ENCODE measurements around the gene WSB2. TPM values are rescaled to one million over a fixed set of nuclear protein-coding genes. Genes with fewer than 3 reads are reported as not detected.

The WSB2 gene
- polyA plus RNA-seq, 1 donor (not counting 4 experiments of a cell fraction or from before 2014, with no cell fraction given) = 84.0 TPM

DNA sequence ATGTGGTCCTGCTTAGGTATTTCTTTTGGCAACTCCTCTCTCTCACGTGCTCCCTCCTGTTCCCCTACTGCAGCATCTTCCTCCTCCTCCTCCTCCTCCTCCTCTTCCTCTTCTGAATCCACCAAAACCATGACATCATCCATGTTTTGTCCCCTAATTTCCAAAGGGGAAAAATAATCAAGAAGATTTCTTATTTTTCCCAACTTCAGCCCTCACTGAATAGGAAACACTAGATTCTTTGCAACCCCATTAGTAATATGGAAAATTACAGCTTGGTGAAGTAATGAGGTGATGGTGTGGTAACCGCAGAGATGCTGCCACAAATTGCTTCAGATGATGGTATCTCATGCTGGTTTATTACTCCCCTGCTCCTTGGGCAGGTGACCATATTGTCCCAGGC lies 7.5 kb upstream of the WSB2 start:
- no peak for FAIRE-seq

GRCh38 chr12:118065380-118065779 lies 4.4 kb upstream of the WSB2 start:
- Histone ChIP-seq H3K36me3 (ENCODE audit: control insufficient read depth in 2 of 2, extremely low read depth in 1 of 2, insufficient read depth in 2 of 2, low read length in 2 of 2) (peaks cover 0 to 3% of the 10 kb centered on the region in 2 experiments), H3K27me3 (ENCODE audit: control insufficient read depth, extremely low read depth, insufficient read depth, low read length) (no peaks in the 10 kb centered on the region), H3K4me2 (ENCODE audit: control insufficient read depth, extremely low read depth, insufficient read depth, low read depth, low read length) (no peak overlapping the region), H3K27ac (ENCODE audit: control insufficient read depth, insufficient read depth, low read length) (no peak overlapping the region), H4K20me1 (ENCODE audit: control insufficient read depth, extremely low read depth, insufficient read depth, low read length) (no peaks in the 10 kb centered on the region), H2AFZ (ENCODE audit: control insufficient read depth, low read length) (no peak overlapping the region), H3K79me2 (ENCODE audit: control insufficient read depth, insufficient read depth, low read length) (peaks cover 5% of the 10 kb centered on the region), H3K9me1 (ENCODE audit: control insufficient read depth, extremely low read depth, insufficient read depth, low read length) (no peaks in the 10 kb centered on the region), H3K4me3 (ENCODE audit: control insufficient read depth in 2 of 3, extremely low read depth in 1 of 3, insufficient read depth in 2 of 3, low read depth in 1 of 3, low read length in 3 of 3) (no peak overlapping the region), H3K4me1 (ENCODE audit: control insufficient read depth, extremely low read depth, insufficient read depth, low read length) (peaks cover 9% of the 10 kb centered on the region), H3K9me3 (ENCODE audit: control insufficient read depth, low read depth, low read length) (no peaks in the 10 kb centered on the region), H3K9ac (ENCODE audit: control insufficient read depth, extremely low read depth, insufficient read depth, low read length) (no peak overlapping the region)
- DNase-seq (ENCODE audit: low read depth, low spot score) = no peak
- TF ChIP-seq CTCF (optimal IDR thresholded peaks at IDR 0.05 in 1 of 3, IDR thresholded peaks at IDR 0.05 in 1 of 3, conservative IDR thresholded peaks at IDR 0.05 in 1 of 3; ENCODE audit: extremely low read depth in 1 of 3, insufficient read depth in 2 of 3, low read length in 3 of 3) = no peak
- TF ChIP-seq EZH2 (IDR thresholded peaks at IDR 0.05; ENCODE audit: low read length) = no peak
- dilution Hi-C loops (cut with MboI; ENCODE audit: extremely low pct_ligation_motif_present, low sequenced_read_pairs) = no loop called here
- FAIRE-seq = no peak

More for the DNA sequence above, 7.5 kb upstream of the WSB2 start:
- no peaks in the 10 kb centered on the region for H3K4me1 ChIP-seq (ENCODE audit: control insufficient read depth, extremely low read depth, insufficient read depth, low read length)
- no peaks in the 10 kb centered on the region for H3K27me3 ChIP-seq (ENCODE audit: control insufficient read depth, extremely low read depth, insufficient read depth, low read length)
- H3K4me3 ChIP-seq (ENCODE audit: control insufficient read depth in 2 of 3, extremely low read depth in 1 of 3, insufficient read depth in 2 of 3, low read depth in 1 of 3, low read length in 3 of 3) = no peak overlapping the region
- H3K9ac ChIP-seq (ENCODE audit: control insufficient read depth, extremely low read depth, insufficient read depth, low read length) = no peak overlapping the region
- peaks cover 0 to 11% of the 10 kb centered on the region in 2 experiments for H3K36me3 ChIP-seq (ENCODE audit: control insufficient read depth in 2 of 2, extremely low read depth in 1 of 2, insufficient read depth in 2 of 2, low read length in 2 of 2)
- DNase-seq (ENCODE audit: low read depth, low spot score) = no peak
- TF ChIP-seq CTCF (optimal IDR thresholded peaks at IDR 0.05 in 1 of 3, IDR thresholded peaks at IDR 0.05 in 1 of 3, conservative IDR thresholded peaks at IDR 0.05 in 1 of 3; ENCODE audit: extremely low read depth in 1 of 3, insufficient read depth in 2 of 3, low read length in 3 of 3) (no peak), EZH2 (IDR thresholded peaks at IDR 0.05; ENCODE audit: low read length) (no peak)
- H2AFZ ChIP-seq (ENCODE audit: control insufficient read depth, low read length) = no peak overlapping the region
- H4K20me1 ChIP-seq (ENCODE audit: control insufficient read depth, extremely low read depth, insufficient read depth, low read length) = no peaks in the 10 kb centered on the region
- H3K4me2 ChIP-seq (ENCODE audit: control insufficient read depth, extremely low read depth, insufficient read depth, low read depth, low read length) = no peak overlapping the region
- H3K9me1 ChIP-seq (ENCODE audit: control insufficient read depth, extremely low read depth, insufficient read depth, low read length) = no peaks in the 10 kb centered on the region
- no peaks in the 10 kb centered on the region for H3K79me2 ChIP-seq (ENCODE audit: control insufficient read depth, insufficient read depth, low read length)
- dilution Hi-C loops (cut with MboI; ENCODE audit: extremely low pct_ligation_motif_present, low sequenced_read_pairs) = no loop called here
- no peaks in the 10 kb centered on the region for H3K9me3 ChIP-seq (ENCODE audit: control insufficient read depth, low read depth, low read length)
- no peak overlapping the region for H3K27ac ChIP-seq (ENCODE audit: control insufficient read depth, insufficient read depth, low read length)
